K562 (cell line): Measurements from ENCODE around the gene CIP2A. TPM values are rescaled to one million over a fixed set of nuclear protein-coding genes. Genes with fewer than 3 reads are reported as not detected.

Experiments used
- ATAC-seq: fragments of 200-7000 bp; cut with Tn5 transposase; 3 replicates; pipeline ENCODE4 v1.9.1; 2020; ENCODE audit warnings: moderate library complexity
- BruUV-seq: library from RNA; stranded (reverse); fragments of 400-500 nt; replicated peaks from 2 replicates; lab custom pipeline; 2021; lab: Mats Ljungman, UMichigan
- CTCF ChIA-PET: fragments of 300-600 bp; formaldehyde crosslinking; extraction: SDS; loops from one replicate; lab custom pipeline; 2021; ENCODE audit warnings: low intra/inter-chr PET ratio; lab: Yijun Ruan, JAX
- POLR2A ChIA-PET: fragments of 300-600, 350-650 bp; sonication (Branson Sonifier 250); formaldehyde crosslinking; extraction: SDS; loops from one replicate; lab custom pipeline; 2021; ENCODE audit warnings: antibody characterized with exemption, inconsistent platforms; lab: Yijun Ruan, JAX
- DNase-seq, 4 experiments: peaks; one replicate each; pipeline versions ENCODE4 v3.0.0 to v3.0.0-alpha.2; 2011 to 2018; ENCODE audit warnings: low spot score in 3 of 4, mixed read lengths in 3 of 4; ENCODE audit errors: extremely low read depth in 1 of 4
- FAIRE-seq: peaks from 2 replicates; lab custom pipeline; 2011; peaks lifted over from hg19 to GRCh38; lab: Jason Lieb, UNC
- H2AFZ ChIP-seq: 2 replicates; pipeline ENCODE4 v1.6.0; 2011; ENCODE audit warnings: low read depth, low read length, control low read depth, inconsistent platforms
- H3K27ac ChIP-seq: fragments of 200-600 bp; 3 replicates; pipeline ENCODE4 v1.8.0; 2011; ENCODE audit warnings: low read depth, mild to moderate bottlenecking, control low read depth, inconsistent platforms, low read length, moderate library complexity, mixed read lengths; ENCODE audit errors: extremely low read depth
- H3K27me3 ChIP-seq, 2 experiments: fragments of 300-600 bp in 1 of 2; 2 replicates in 1 of 2; 3 replicates in 1 of 2; pipeline versions ENCODE4 v1.6.0 to v1.8.0; 2011; ENCODE audit warnings: inconsistent platforms in 2 of 2, low read length in 2 of 2, mild to moderate bottlenecking in 1 of 2, mixed read lengths in 1 of 2, moderate library complexity in 1 of 2; ENCODE audit not compliant: control insufficient read depth in 2 of 2, insufficient read depth in 2 of 2
- H3K36me3 ChIP-seq: fragments of 300-600 bp; 3 replicates; pipeline ENCODE4 v1.8.0; 2011; ENCODE audit warnings: mild to moderate bottlenecking, low read length, inconsistent platforms; ENCODE audit not compliant: control insufficient read depth, insufficient read depth
- H3K4me1 ChIP-seq, 2 experiments: fragments of 200-600 bp in 1 of 2; replicated peaks in 1 of 2; 2 replicates in 1 of 2; 3 replicates in 1 of 2; pipeline versions ENCODE4 v1.5.1 to v1.8.0; 2011; ENCODE audit warnings: inconsistent platforms in 2 of 2, low read length in 2 of 2, mild to moderate bottlenecking in 1 of 2, mixed read lengths in 1 of 2, moderate library complexity in 1 of 2; ENCODE audit not compliant: control insufficient read depth in 2 of 2, insufficient read depth in 2 of 2
- H3K4me2 ChIP-seq: 2 replicates; pipeline ENCODE4 v1.6.1; 2011; ENCODE audit warnings: low read length, control low read depth, inconsistent platforms, mixed read lengths; ENCODE audit not compliant: insufficient read depth
- H3K4me3 ChIP-seq: fragments of 200-600 bp; sonication (generic), shearing (Covaris generic); 2 replicates; pipeline ENCODE4 v1.5.1; 2016; ENCODE audit warnings: control low read depth, inconsistent platforms
- H3K79me2 ChIP-seq: fragments of 200-600 bp; 3 replicates; pipeline ENCODE4 v1.8.0; 2011; ENCODE audit warnings: low read length, inconsistent platforms; ENCODE audit not compliant: control insufficient read depth, insufficient read depth
- H3K9ac ChIP-seq, 2 experiments: 2 replicates each; pipeline versions ENCODE4 v1.6.0 to v1.6.1; 2011; ENCODE audit warnings: low read depth in 2 of 2, low read length in 2 of 2, control low read depth in 1 of 2, inconsistent platforms in 1 of 2, mild to moderate bottlenecking in 1 of 2, mixed read lengths in 1 of 2; ENCODE audit not compliant: insufficient read depth in 1 of 2
- H3K9me1 ChIP-seq: one replicate; pipeline ENCODE4 v1.6.0; 2011; ENCODE audit warnings: inconsistent platforms, mild to moderate bottlenecking, low read length, moderate library complexity; ENCODE audit not compliant: control insufficient read depth, insufficient read depth
- H3K9me3 ChIP-seq: replicated peaks from 2 replicates; pipeline ENCODE4 v1.5.1; 2011; ENCODE audit warnings: low read depth, low read length, inconsistent platforms; ENCODE audit not compliant: control insufficient read depth, insufficient read depth
- H4K20me1 ChIP-seq: replicated peaks from 2 replicates; pipeline ENCODE4 v1.6.1; 2011; ENCODE audit warnings: low read length, inconsistent platforms, mixed read lengths; ENCODE audit not compliant: control insufficient read depth, insufficient read depth
- BHLHE40 ChIP-seq: IDR thresholded peaks from 2 replicates; pipeline ENCODE4 v1.6.1; 2011; ENCODE audit warnings: low read length, improper control_type of control experiment
- SMARCA5 ChIP-seq: fragments of 450-650 bp; IDR thresholded peaks from 2 replicates; pipeline ENCODE4 v1.6.1; 2016
- THRB ChIP-seq: fragments of 450-650 bp; formaldehyde crosslinking; conservative IDR thresholded peaks from 2 replicates; pipeline ENCODE4 v1.4.0; 2022; ENCODE audit warnings: mild to moderate bottlenecking, missing genetic modification characterization
- ZKSCAN1 ChIP-seq: fragments of 150-350 bp; IDR thresholded peaks from 2 replicates; pipeline ENCODE4 v1.6.1; 2016; ENCODE audit warnings: low read depth, low read length
- ZNF280A ChIP-seq: fragments of 450-650 bp; IDR thresholded peaks from 2 replicates; pipeline ENCODE4 v1.6.1; 2018; ENCODE audit warnings: mild to moderate bottlenecking, low read depth; ENCODE audit not compliant: partially characterized antibody
- ZNF395 ChIP-seq: fragments of 200-800 bp; sonication (Bioruptor generic); IDR thresholded peaks from 2 replicates; pipeline ENCODE4 v1.6.1; 2017; ENCODE audit warnings: missing genetic modification characterization, missing compliant biosample characterization
- ZNF511 ChIP-seq: sonication (generic); formaldehyde crosslinking; IDR thresholded peaks from 2 replicates; pipeline ENCODE4 v1.8.0; 2022; ENCODE audit warnings: mild to moderate bottlenecking, missing genetic modification reagents
- WGBS: fragments of 100-300 bp; shearing (Covaris generic); methylation state at CpG from one replicate; pipeline ENCODE4 v1.1.6; 2016; ENCODE audit warnings: low coverage, mixed read lengths; ENCODE audit not compliant: insufficient coverage; ENCODE audit errors: missing lambda C conversion rate; 5-methylcytosine and 5-hydroxymethylcytosine counted together
- in situ Hi-C: fragments of 300-500 bp; cut with MboI; formaldehyde crosslinking; loops from 4 replicates; pipeline ENCODE4 v1.15.0; 2018; ENCODE audit warnings: inconsistent platforms, mixed read lengths
- intact Hi-C: fragments of 100-400 bp; cut with micrococcal nuclease; formaldehyde crosslinking; loops from 2 replicates; pipeline ENCODE4 v1.14.2; 2022
- polyA plus RNA-seq, 8 experiments: library from polyadenylated mRNA; depleted of rRNA in 4 of 8; stranded (reverse) in 5 of 8; unstranded in 3 of 8; fragments of >200 nt; fragmentation: Nextera tagmentation in 2 of 8; fragmentation: Illumina TruSeq in 1 of 8; extraction: Ambion mirVana in 2 of 8; extraction: Trizol in 1 of 8; gene quantifications; 2 replicates each; pipeline versions ENCODE4 v1.2.1 to v1.2.3, GENCODE V29; 2011 to 2014; ENCODE audit warnings: inconsistent platforms in 1 of 8, missing spikeins in 1 of 8
- total RNA-seq, 7 experiments: library from RNA; depleted of rRNA in 6 of 7; stranded (reverse); fragments of >200 nt in 6 of 7; fragmentation: Illumina TruSeq in 2 of 7; extraction: Trizol in 2 of 7; gene quantifications; 2 replicates each; pipeline versions ENCODE4 v1.2.1 to v1.2.3, GENCODE V29; 2011 to 2021; ENCODE audit warnings: low replicate concordance in 1 of 7

Gene CIP2A
- total and polyA plus RNA-seq, 9 of the 15 experiments (the other 6 are each of a cell fraction or from before 2014, with no cell fraction given) = 10.5 to 41.7 (median 31.5) TPM

GRCh38 chr3:108565506-108565905 is 23.7 kb downstream of the CIP2A start:
- H3K27me3 ChIP-seq = no peaks in the 10 kb centered on the region
- no peak overlapping the region for H3K27ac ChIP-seq
- H3K9ac ChIP-seq = no peak overlapping the region
- no peaks in the 10 kb centered on the region for H3K4me1 ChIP-seq
- POLR2A ChIA-PET = no interaction called here
- no peak for DNase-seq
- H3K79me2 ChIP-seq = no peaks in the 10 kb centered on the region
- CTCF ChIA-PET = no interaction called here
- TF ChIP-seq SMARCA5 (no peak), BHLHE40 (no peak), ZNF511 (CRISPR knock-in tag) (no peak), THRB (no peak), ZKSCAN1 (no peak), ZNF280A (no peak), ZNF395 (CRISPR knock-in tag) (no peak)
- peaks cover 67% of the 10 kb centered on the region; the same call in 2 of the 3 replicates for H3K36me3 ChIP-seq
- H3K4me3 ChIP-seq = no peak overlapping the region
- BruUV-seq = no TSS peak
- H3K9me3 ChIP-seq = no peaks in the 10 kb centered on the region
- H2AFZ ChIP-seq = no peak overlapping the region
- in situ Hi-C loops = no loop called here
- no peak overlapping the region for H3K4me2 ChIP-seq
- intact Hi-C loops = no loop called here
- no peak for ATAC-seq
- H3K9me1 ChIP-seq = no peaks in the 10 kb centered on the region
- WGBS = 98% methylated on average over 3 of the region's 3 CpGs
- no peak for FAIRE-seq
- no peaks in the 10 kb centered on the region; the same call in 1 of the 2 replicates for H4K20me1 ChIP-seq
